ENCODE measurements around the gene SLC8A1.

SLC8A1 gene

GRCh38 chr2:40123746-40124145 is 328.1 kb downstream of the SLC8A1 start:
- Histone ChIP-seq H3K36me3 (ENCODE audit: insufficient read depth, low read length) (no peaks in the 10 kb centered on the region), H3K4me1 (ENCODE audit: insufficient read depth, low read length, poor library complexity, severe bottlenecking) (peaks cover 36% of the 10 kb centered on the region), H4K20me1 (ENCODE audit: insufficient read depth, low read length, poor library complexity, severe bottlenecking) (no peaks in the 10 kb centered on the region), H3K9me2 (replicated peaks; ENCODE audit: low read depth, low read length) (no peaks in the 10 kb centered on the region), H2AFZ (ENCODE audit: low read length) (peak overlapping the region; percentile 53), H3K27me3 (ENCODE audit: insufficient read depth, low read length, poor library complexity, severe bottlenecking) (no peaks in the 10 kb centered on the region), H3K79me2 (ENCODE audit: insufficient read depth, low read length) (no peaks in the 10 kb centered on the region), H3F3A (ENCODE audit: low read depth) (no peaks in the 10 kb centered on the region), H3K4me3 (ENCODE audit: low read length, poor library complexity, severe bottlenecking) (no peak overlapping the region), H3K4me2 (ENCODE audit: low read depth, low read length, poor library complexity, severe bottlenecking) (no peak overlapping the region), H3K9me3 (ENCODE audit: insufficient read depth, low read depth, low read length) (no peaks in the 10 kb centered on the region), H3K9ac (ENCODE audit: low read depth, low read length, poor library complexity, severe bottlenecking) (no peak overlapping the region)
- TF ChIP-seq EZH2phosphoT487 (IDR thresholded peaks at IDR 0.05; ENCODE audit: borderline replicate concordance) (no peak), CTCF (conservative IDR thresholded peaks at IDR 0.05; ENCODE audit: low read length) (no peak)

- TF ChIP-seq CTCF (conservative IDR thresholded peaks at IDR 0.05; ENCODE audit: low read length) (no peak), EZH2phosphoT487 (IDR thresholded peaks at IDR 0.05; ENCODE audit: borderline replicate concordance) (no peak)
- no peaks in the 10 kb centered on the region for H3K79me2 ChIP-seq (ENCODE audit: insufficient read depth, low read length)
- no peaks in the 10 kb centered on the region for H3K9me3 ChIP-seq (ENCODE audit: insufficient read depth, low read depth, low read length)
- H3K9ac ChIP-seq (ENCODE audit: low read depth, low read length, poor library complexity, severe bottlenecking): no peak overlapping the region
- no peaks in the 10 kb centered on the region for H3K9me2 ChIP-seq (replicated peaks; ENCODE audit: low read depth, low read length)
- H3K4me3 ChIP-seq (ENCODE audit: low read length, poor library complexity, severe bottlenecking): no peak overlapping the region
- H3K4me2 ChIP-seq (ENCODE audit: low read depth, low read length, poor library complexity, severe bottlenecking): no peak overlapping the region
- H3F3A ChIP-seq (ENCODE audit: low read depth): no peaks in the 10 kb centered on the region
- peaks cover 36% of the 10 kb centered on the region for H3K4me1 ChIP-seq (ENCODE audit: insufficient read depth, low read length, poor library complexity, severe bottlenecking)
- H3K27me3 ChIP-seq (ENCODE audit: insufficient read depth, low read length, poor library complexity, severe bottlenecking): no peaks in the 10 kb centered on the region
- H2AFZ ChIP-seq (ENCODE audit: low read length): peak overlapping the region; percentile 53; the same call in 1 of the 2 replicates
- H3K36me3 ChIP-seq (ENCODE audit: insufficient read depth, low read length): no peaks in the 10 kb centered on the region
- no peaks in the 10 kb centered on the region for H4K20me1 ChIP-seq (ENCODE audit: insufficient read depth, low read length, poor library complexity, severe bottlenecking)
Measured at GRCh38 chr2:40123326-40123725, 328.6 kb downstream of the SLC8A1 start.

- no peaks in the 10 kb centered on the region for H3K9me2 ChIP-seq (replicated peaks; ENCODE audit: low read depth, low read length)
- H3K4me3 ChIP-seq (ENCODE audit: low read length, poor library complexity, severe bottlenecking): no peak overlapping the region
- H3K79me2 ChIP-seq (ENCODE audit: insufficient read depth, low read length): no peaks in the 10 kb centered on the region
- H3K4me1 ChIP-seq (ENCODE audit: insufficient read depth, low read length, poor library complexity, severe bottlenecking): peaks cover 19% of the 10 kb centered on the region
- no peaks in the 10 kb centered on the region for H3K27me3 ChIP-seq (ENCODE audit: insufficient read depth, low read length, poor library complexity, severe bottlenecking)
- no peak overlapping the region for H3K4me2 ChIP-seq (ENCODE audit: low read depth, low read length, poor library complexity, severe bottlenecking)
- no peaks in the 10 kb centered on the region for H4K20me1 ChIP-seq (ENCODE audit: insufficient read depth, low read length, poor library complexity, severe bottlenecking)
- H3F3A ChIP-seq (ENCODE audit: low read depth): no peaks in the 10 kb centered on the region
- no peaks in the 10 kb centered on the region for H3K36me3 ChIP-seq (ENCODE audit: insufficient read depth, low read length)
- no peak overlapping the region for H3K9ac ChIP-seq (ENCODE audit: low read depth, low read length, poor library complexity, severe bottlenecking)
- H3K9me3 ChIP-seq (ENCODE audit: insufficient read depth, low read depth, low read length): no peaks in the 10 kb centered on the region
- TF ChIP-seq CTCF (conservative IDR thresholded peaks at IDR 0.05; ENCODE audit: low read length) (no peak), EZH2phosphoT487 (IDR thresholded peaks at IDR 0.05; ENCODE audit: borderline replicate concordance) (no peak)
- no peak overlapping the region; the same call in 1 of the 2 replicates for H2AFZ ChIP-seq (ENCODE audit: low read length)
Measured at GRCh38 chr2:40120957-40121356, 330.9 kb downstream of the SLC8A1 start.
